ENCODE results near the gene RAB11FIP3. TPM values are rescaled to one million over a fixed set of nuclear protein-coding genes. Genes with fewer than 3 reads are reported as not detected.

The RAB11FIP3 gene
- total and polyA plus RNA-seq, 12 donors = 12.7 to 63.4 (median 40.8) TPM

DNA sequence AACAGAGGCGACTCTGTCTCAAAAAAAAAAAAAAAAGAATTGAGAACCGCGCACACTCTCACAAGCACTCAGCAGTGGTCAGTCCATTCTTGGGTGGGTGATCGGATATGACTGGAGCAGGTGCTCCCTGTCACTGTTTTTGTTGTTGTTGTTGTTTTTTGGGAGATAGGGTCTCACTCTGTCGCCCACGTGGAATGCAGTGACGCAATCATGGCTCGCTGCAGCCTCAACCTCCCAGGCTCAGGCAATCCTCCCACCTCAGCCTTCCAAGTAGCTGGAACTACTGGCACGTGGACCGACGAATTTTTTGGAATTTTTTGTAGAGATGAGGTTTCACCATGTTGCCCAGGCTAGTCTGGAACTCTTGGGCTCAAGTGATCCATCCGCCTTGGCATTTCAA, 30.0 kb downstream of the RAB11FIP3 start:
- DNase-seq = no peak
- Histone ChIP-seq H3K4me3 (no peak overlapping the region), H3K9me3 (replicated peaks in 1 of 3) (no peaks in the 10 kb centered on the region), H3K4me1 (replicated peaks in 1 of 2) (peaks cover 0 to 20% of the 10 kb centered on the region in 2 donors), H3K36me3 (replicated peaks in 1 of 2) (no peaks in the 10 kb centered on the region), H3K27me3 (no peaks in the 10 kb centered on the region), H3K27ac (no peak overlapping the region)
- WGBS, 4 donors = 96% methylated on average over 12 of the region's 12 CpGs
- no peak for TF ChIP-seq POLR2A (IDR thresholded peaks at IDR 0.05)
- TF ChIP-seq, protein P1, sequence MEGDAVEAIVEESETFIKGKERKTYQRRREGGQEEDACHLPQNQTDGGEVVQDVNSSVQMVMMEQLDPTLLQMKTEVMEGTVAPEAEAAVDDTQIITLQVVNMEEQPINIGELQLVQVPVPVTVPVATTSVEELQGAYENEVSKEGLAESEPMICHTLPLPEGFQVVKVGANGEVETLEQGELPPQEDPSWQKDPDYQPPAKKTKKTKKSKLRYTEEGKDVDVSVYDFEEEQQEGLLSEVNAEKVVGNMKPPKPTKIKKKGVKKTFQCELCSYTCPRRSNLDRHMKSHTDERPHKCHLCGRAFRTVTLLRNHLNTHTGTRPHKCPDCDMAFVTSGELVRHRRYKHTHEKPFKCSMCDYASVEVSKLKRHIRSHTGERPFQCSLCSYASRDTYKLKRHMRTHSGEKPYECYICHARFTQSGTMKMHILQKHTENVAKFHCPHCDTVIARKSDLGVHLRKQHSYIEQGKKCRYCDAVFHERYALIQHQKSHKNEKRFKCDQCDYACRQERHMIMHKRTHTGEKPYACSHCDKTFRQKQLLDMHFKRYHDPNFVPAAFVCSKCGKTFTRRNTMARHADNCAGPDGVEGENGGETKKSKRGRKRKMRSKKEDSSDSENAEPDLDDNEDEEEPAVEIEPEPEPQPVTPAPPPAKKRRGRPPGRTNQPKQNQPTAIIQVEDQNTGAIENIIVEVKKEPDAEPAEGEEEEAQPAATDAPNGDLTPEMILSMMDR (IDR thresholded peaks at IDR 0.05) = no peak
- intact Hi-C loops (cut with DNase I) = no loop called here

DNA sequence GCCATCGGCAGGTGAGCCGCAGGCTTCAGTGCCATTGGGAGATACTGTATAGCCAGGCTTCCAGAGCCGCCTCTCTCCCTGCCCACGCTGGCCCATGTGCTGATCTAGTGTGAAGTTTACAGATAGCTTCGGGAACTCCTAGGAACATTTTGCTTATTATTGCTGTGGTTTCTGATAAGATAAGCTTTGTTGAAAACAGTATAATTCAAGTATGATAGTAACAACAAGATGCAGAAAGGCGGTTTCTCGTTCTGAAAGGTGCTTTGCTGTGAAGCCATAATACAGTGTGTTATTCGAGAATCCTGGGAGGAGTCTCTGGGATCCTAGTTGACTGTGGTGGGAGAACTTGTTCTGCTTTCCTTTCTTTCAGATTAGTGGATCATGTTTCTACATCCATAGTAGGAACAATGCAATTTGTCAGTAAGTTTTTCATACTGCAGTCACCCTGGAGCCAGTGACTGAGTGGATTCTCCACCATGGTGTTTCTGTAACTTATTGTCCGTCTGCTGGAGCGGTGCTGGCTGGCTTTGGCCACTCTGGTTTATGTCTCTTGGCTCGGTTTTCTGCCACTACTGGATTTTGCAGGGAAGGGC, 31.5 kb downstream of the RAB11FIP3 start:
- H3K4me1 ChIP-seq (replicated peaks in 1 of 2) = peaks cover 0 to 20% of the 10 kb centered on the region in 2 donors
- H3K27me3 ChIP-seq = no peaks in the 10 kb centered on the region
- 43 to 64% (median 59%) methylated on average over 11 of the region's 11 CpGs for WGBS, 4 donors
- peak overlapping the region in 2 of 5 donors; percentile 11 to 52 for H3K27ac ChIP-seq
- peaks cover 0 to 4% of the 10 kb centered on the region in 2 donors for H3K36me3 ChIP-seq (replicated peaks in 1 of 2)
- no peaks in the 10 kb centered on the region for H3K9me3 ChIP-seq (replicated peaks in 1 of 3)
- H3K4me3 ChIP-seq = no peak overlapping the region
- TF ChIP-seq POLR2A (IDR thresholded peaks at IDR 0.05) = no peak
- TF ChIP-seq, protein P1 (IDR thresholded peaks at IDR 0.05) = peak in 1 of 6 experiments; percentile 17
- intact Hi-C loops (cut with DNase I) = no loop called here
- DNase-seq = peak in 6 of 7 donors; percentile 27 to 66 (median 39)

DNA sequence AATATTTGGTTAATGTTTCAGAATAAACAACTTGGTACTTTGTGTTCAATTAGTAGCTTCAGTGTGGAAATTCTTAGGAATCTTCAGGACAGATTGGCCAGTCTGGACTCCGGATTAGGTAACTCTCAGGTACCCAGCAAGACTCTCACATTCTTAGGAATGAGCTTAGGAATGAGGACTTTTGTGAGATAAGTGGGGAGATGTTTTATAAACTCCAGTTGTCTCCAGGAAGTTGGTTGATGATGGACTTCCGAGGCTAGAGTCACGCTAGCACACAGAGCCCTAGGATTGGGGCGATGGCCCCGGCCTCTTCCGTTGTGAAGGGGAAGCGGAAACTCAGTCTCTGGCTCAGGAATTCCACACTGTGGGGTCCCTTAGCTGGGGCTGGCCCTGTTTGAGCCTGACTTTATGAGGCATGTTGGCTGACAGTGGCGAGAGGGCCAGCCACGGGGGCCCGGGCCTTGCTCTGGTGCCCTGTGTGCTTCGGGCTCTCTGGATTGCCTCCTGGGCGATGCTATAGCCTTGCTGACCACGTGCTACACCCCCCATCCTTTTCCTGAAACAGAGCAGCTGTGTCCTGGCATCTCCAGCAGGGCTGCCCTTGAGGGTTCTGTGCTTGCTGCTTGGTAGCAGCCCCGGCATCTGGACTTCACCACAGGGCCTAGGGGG, 32.4 kb downstream of the RAB11FIP3 start:
- Histone ChIP-seq H3K4me1 (replicated peaks in 1 of 2) (peaks cover 0 to 20% of the 10 kb centered on the region in 2 donors), H3K27ac (peak overlapping the region in 2 of 5 donors; percentile 52 to 55), H3K9me3 (replicated peaks in 1 of 3) (no peaks in the 10 kb centered on the region), H3K36me3 (replicated peaks in 1 of 2) (peaks cover 0 to 8% of the 10 kb centered on the region in 2 donors), H3K4me3 (no peak overlapping the region), H3K27me3 (no peaks in the 10 kb centered on the region)
- TF ChIP-seq, protein P1 (IDR thresholded peaks at IDR 0.05) = no peak
- no peak for TF ChIP-seq POLR2A (IDR thresholded peaks at IDR 0.05)
- peak in 2 of 7 donors; percentile 41 to 51 for DNase-seq
- intact Hi-C loops (cut with DNase I) = no loop called here
- WGBS, 4 donors = 81 to 96% (median 85%) methylated on average over 7 to 14 of the region's 14 CpGs

DNA sequence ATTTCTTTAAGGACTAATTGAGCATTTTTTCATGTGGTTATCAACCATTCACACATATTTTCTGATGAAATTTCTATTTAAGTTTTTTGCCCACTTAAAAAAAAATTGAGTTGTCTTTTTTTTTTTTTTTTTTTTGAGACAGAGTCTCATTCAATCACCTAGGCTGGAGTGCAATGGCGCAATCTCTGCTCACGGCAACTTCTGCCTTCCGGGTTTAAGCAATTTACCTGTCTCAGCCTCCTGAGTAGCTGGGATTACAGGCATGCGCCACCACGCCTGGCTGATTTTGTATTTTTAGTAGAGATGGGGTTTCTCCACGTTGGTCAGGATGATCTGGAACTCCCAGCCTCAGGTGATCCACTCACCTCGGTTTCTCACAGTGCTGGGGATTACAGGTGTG, 34.3 kb downstream of the RAB11FIP3 start:
- intact Hi-C loops (cut with DNase I) = no loop called here
- no peaks in the 10 kb centered on the region for H3K27me3 ChIP-seq
- no peak overlapping the region for H3K27ac ChIP-seq
- DNase-seq = no peak
- H3K9me3 ChIP-seq (replicated peaks in 1 of 3) = no peaks in the 10 kb centered on the region
- H3K4me1 ChIP-seq (replicated peaks in 1 of 2) = peaks cover 0 to 20% of the 10 kb centered on the region in 2 donors
- WGBS, 4 donors = 89 to 93% (median 91%) methylated on average over 7 of the region's 7 CpGs
- H3K4me3 ChIP-seq = no peak overlapping the region
- no peak for TF ChIP-seq POLR2A (IDR thresholded peaks at IDR 0.05)
- TF ChIP-seq, protein P1 (IDR thresholded peaks at IDR 0.05) = no peak
- peaks cover 0 to 8% of the 10 kb centered on the region in 2 donors for H3K36me3 ChIP-seq (replicated peaks in 1 of 2)

Data from adrenal gland (tissue), 12 donors.